Measurements from ENCODE around the gene NRG3.
"Not testable (repeated sequence)": the region's sequence is repeated elsewhere in the genome, so short reads cannot be mapped to it uniquely, and the experiment has no call there.

NRG3 gene

GRCh38 chr10:82982110-82982608 is 1107.2 kb downstream of the NRG3 start:
- no peaks in the 10 kb centered on the region for H3K27me3 Mint-ChIP-seq
- no peaks in the 10 kb centered on the region for H3K36me3 Mint-ChIP-seq (ENCODE audit: low read depth)
- H3K4me1 Mint-ChIP-seq (ENCODE audit: low read depth) = no peaks in the 10 kb centered on the region
- H3K27ac Mint-ChIP-seq = no peak overlapping the region
- no peaks in the 10 kb centered on the region for H3K9me3 Mint-ChIP-seq
- no peak overlapping the region for H3K4me3 Mint-ChIP-seq
- intact Hi-C loops (cut with micrococcal nuclease) = no loop called here

DNA sequence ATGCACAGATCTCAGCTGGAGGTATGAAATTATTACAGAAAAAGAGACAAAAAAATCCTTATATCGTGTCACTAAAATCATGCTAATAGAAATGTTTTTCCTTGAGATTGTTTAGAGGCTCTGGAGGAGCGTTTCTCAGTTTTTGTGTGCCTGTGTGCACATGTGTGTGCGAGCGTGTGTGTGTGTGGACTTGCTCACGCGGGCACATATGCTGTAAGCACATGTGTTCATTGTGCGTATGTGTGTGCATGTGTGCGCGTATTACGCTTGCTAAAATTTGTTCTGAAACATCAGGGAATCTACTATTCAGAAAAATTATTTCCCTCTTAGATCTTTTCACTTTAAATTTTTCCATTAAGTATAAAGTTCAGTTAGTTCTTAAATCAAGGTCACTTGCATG is 1111.2 kb downstream of the NRG3 start:
- no peak overlapping the region for H3K4me3 Mint-ChIP-seq
- H3K27ac Mint-ChIP-seq = no peak overlapping the region
- intact Hi-C loops (cut with micrococcal nuclease) = no loop called here
- no peaks in the 10 kb centered on the region for H3K27me3 Mint-ChIP-seq
- no peaks in the 10 kb centered on the region for H3K36me3 Mint-ChIP-seq (ENCODE audit: low read depth)
- no peaks in the 10 kb centered on the region for H3K4me1 Mint-ChIP-seq (ENCODE audit: low read depth)
- H3K9me3 Mint-ChIP-seq = no peaks in the 10 kb centered on the region

DNA sequence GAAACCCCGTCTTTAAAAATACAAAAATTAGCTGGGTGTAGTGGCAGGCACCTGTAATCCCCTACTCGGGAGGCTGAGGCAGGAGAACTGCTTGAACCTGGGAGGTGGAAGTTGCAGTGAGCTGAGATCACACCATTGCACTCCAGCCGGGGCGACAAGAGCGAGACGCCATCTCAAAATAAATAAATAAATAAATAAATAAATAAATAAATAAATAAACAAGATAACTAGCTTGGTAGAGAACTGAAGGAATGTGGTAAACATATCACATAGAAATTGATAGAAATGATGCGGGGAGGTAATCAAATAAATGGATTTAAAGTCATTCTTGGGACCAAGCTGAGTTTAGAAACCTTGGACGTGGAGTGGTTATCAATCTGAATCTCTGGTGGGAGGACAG is 1131.5 kb downstream of the NRG3 start:
- H3K27me3 Mint-ChIP-seq; H3K4me3 Mint-ChIP-seq; H3K27ac Mint-ChIP-seq; intact Hi-C loops (cut with micrococcal nuclease); H3K9me3 Mint-ChIP-seq; H3K36me3 Mint-ChIP-seq (ENCODE audit: low read depth); H3K4me1 Mint-ChIP-seq (ENCODE audit: low read depth): not testable (repeated sequence)

DNA sequence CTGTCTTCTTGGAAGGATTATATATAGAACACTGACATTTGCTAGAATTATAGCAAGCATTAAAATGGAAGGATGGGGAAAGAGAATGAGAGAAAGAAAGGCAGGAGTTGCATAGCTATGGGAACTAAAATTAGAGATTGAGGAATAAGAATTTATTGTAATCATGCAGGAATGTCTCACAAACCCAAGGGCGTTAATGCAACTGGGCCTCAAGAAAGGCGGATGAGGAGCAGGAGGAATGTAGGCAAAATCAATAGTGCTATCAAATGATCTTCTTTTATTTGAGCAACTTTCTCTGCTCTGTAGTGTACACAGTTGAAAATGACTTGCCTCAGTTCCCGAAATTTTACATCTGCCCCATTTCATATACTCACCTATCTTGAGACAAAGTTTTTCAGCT is 1132.5 kb downstream of the NRG3 start:
- no peaks in the 10 kb centered on the region for H3K9me3 Mint-ChIP-seq
- intact Hi-C loops (cut with micrococcal nuclease) = no loop called here
- no peaks in the 10 kb centered on the region for H3K27me3 Mint-ChIP-seq
- no peaks in the 10 kb centered on the region for H3K4me1 Mint-ChIP-seq (ENCODE audit: low read depth)
- H3K27ac Mint-ChIP-seq = no peak overlapping the region
- H3K4me3 Mint-ChIP-seq = no peak overlapping the region
- no peaks in the 10 kb centered on the region for H3K36me3 Mint-ChIP-seq (ENCODE audit: low read depth)

GRCh38 chr10:83012866-83013265 is 1137.9 kb downstream of the NRG3 start:
- no peak overlapping the region for H3K4me3 Mint-ChIP-seq
- H3K4me1 Mint-ChIP-seq (ENCODE audit: low read depth) = no peaks in the 10 kb centered on the region

DNA sequence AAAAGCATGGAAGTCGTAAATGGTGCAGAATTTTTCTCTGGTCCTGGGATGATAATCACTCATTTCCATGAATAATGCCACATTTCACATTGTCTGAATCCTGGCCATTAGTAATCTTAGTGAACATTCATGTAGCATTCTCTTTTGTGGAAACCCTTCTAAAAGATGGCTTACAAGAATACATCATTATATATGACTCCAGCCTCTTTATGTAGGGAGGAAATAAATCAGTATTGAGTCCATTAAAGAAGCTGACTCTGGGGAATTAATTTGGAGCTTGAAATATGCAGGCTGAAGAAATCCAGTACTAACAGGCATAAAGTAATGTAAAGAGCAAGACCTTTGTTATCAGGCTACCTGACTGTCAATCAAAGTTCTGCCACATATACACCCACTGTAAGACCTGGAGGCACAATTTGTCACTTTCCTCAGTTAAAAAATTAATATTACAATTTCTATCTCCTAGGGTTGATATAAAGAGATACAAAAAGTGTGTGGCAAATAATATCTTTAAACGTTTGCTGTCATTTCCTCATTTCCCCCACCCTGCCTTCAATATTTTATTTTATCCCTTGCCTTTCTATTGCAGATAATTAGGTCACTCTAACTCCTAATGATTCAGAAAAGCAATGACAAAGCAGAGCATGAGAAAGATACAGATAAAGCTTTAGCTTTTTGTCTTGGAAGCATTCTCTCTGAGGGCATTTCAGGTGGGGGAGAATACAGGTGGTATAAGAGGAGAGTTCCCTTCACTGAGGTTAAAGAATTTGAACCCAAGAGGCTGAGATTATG is 1142.3 kb downstream of the NRG3 start:
- H3K4me3 Mint-ChIP-seq = no peak overlapping the region
- no peaks in the 10 kb centered on the region for H3K36me3 Mint-ChIP-seq (ENCODE audit: low read depth)
- intact Hi-C loops (cut with micrococcal nuclease) = no loop called here
- no peaks in the 10 kb centered on the region for H3K4me1 Mint-ChIP-seq (ENCODE audit: low read depth)
- no peak overlapping the region for H3K27ac Mint-ChIP-seq
- no peaks in the 10 kb centered on the region for H3K27me3 Mint-ChIP-seq
- peaks cover 26% of the 10 kb centered on the region for H3K9me3 Mint-ChIP-seq

More at GRCh38 chr10:83012866-83013265, 1137.9 kb downstream of the NRG3 start:
- H3K27ac Mint-ChIP-seq = no peak overlapping the region
- H3K36me3 Mint-ChIP-seq (ENCODE audit: low read depth) = no peaks in the 10 kb centered on the region
- intact Hi-C loops (cut with micrococcal nuclease) = no loop called here
- peaks cover 2% of the 10 kb centered on the region for H3K9me3 Mint-ChIP-seq
- H3K27me3 Mint-ChIP-seq = no peaks in the 10 kb centered on the region

GRCh38 chr10:83023662-83024061 is 1148.7 kb downstream of the NRG3 start:
- H3K27ac Mint-ChIP-seq = no peak overlapping the region
- intact Hi-C loops (cut with micrococcal nuclease) = no loop called here
- H3K27me3 Mint-ChIP-seq = no peaks in the 10 kb centered on the region
- no peaks in the 10 kb centered on the region for H3K4me1 Mint-ChIP-seq (ENCODE audit: low read depth)
- no peak overlapping the region for H3K4me3 Mint-ChIP-seq
- H3K9me3 Mint-ChIP-seq = peaks cover 24% of the 10 kb centered on the region
- no peaks in the 10 kb centered on the region for H3K36me3 Mint-ChIP-seq (ENCODE audit: low read depth)
